SH-SY5Y (cell line): Measurements from ENCODE around the gene MACROD2.

Experiments
- GATA2 ChIP-seq: IDR thresholded peaks from 2 replicates; pipeline ENCODE4 v1.6.1; 2011; ENCODE audit warnings: mild to moderate bottlenecking, low read depth, low read length
- GATA3 ChIP-seq: IDR thresholded peaks from 2 replicates; pipeline ENCODE4 v1.6.1; 2011; ENCODE audit warnings: low read depth, mild to moderate bottlenecking, low read length, moderate library complexity

DNA sequence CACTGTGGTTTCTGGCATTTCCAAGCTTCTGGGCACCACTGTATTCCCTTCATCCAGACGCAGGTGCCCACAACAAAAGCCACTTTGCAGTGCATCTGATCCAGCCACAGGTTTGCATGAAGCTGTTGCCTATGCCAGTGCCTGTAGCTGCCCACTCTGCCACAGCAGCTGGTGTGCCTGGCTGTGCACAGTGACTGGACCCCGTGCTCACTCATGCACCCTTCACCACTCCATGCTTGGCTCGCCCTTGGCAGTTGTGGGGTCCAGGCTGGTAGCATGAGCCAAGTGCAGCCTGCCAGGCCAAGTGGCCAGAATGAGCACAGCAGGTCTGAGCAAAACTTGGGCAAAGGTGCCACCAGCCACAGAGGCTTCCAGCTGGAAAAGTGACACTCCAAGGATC, 47.6 kb upstream of the MACROD2 start:
- TF ChIP-seq GATA2: no peak
- TF ChIP-seq GATA3: no peak
